Measurements from ENCODE around the gene TERB2.
"Not testable (repeated sequence)": the region's sequence is repeated elsewhere in the genome, so short reads cannot be mapped to it uniquely, and the experiment has no call there.

Gene TERB2

DNA sequence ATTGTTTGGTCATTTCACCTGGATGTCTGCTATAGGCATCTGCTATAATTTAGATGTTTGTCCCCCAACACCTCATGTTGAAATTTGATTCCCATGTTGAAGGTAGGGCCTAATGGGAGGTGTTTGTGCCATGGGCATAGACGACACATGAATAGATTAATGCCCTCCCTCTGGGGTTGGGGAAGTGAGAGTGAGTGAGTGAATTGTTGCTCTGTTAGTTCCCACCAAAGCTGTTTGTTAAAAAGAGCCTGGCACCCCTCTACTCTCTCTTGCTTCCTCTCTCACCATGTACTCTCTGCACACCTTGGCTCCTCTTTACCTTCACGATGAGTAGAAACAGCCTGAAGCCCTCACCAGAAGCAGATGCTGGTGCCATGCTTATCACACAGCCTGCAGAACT lies 42.6 kb downstream of the TERB2 start:
- no peak for DNase-seq (ENCODE audit: low read depth, low spot score)
- no peak overlapping the region for H3K27ac ChIP-seq

DNA sequence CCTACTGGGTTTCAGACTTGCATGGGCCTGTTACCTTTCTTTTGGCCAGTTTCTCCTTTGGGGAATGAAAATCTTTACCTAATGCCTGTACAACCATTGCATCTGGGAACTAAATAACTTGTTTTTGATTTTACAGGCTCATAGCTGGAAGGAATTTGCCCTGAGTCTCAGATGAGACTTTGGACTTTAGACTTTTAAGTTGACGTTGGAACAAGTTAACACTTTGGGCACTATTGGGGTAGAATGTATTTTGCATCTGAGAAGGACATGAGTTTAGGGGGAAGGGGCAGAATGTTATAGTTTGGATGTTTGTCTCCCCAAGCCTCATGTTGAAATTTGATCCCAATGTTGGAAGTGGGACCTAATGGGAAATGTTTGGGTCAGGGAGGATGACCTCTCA lies 44.7 kb downstream of the TERB2 start:
- DNase-seq (ENCODE audit: low read depth, low spot score) = not testable (repeated sequence)

DNA sequence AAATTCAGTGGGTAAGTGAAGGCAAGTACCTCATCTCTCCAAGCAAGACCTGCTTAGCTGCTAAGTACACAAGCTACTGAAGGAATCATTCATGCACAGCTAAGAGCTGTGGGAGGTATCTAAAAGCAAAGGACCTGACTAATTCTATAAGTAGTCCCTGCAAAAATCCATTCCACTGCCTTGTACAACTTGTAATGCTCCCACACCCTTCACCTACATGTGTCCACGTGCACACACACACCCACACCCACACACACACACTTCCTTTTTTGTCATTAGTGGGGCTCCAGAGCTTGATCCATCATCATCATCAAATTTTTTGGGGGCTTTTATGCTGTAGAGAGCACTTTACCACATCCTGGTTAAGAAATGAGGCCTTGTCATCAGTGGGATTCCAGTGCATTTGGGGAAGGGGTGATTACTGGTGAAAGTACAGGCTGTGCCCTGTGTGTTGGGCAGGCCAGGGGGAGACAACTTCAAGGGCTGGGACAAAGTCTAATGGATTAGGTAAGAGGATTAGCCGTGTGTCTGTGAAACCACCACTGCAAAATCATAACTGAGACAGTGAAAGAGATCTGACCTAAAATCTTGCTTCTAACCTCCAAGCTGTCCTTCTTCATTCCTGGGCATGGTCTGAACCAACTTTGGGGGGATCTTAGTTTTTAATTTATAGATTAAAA lies 47.4 kb downstream of the TERB2 start:
- DNase-seq (ENCODE audit: low read depth, low spot score) = peak; percentile 12
- not testable (repeated sequence) for H3K27ac ChIP-seq

More for the DNA sequence above, 44.7 kb downstream of the TERB2 start:
- not testable (repeated sequence) for H3K27ac ChIP-seq

DNA sequence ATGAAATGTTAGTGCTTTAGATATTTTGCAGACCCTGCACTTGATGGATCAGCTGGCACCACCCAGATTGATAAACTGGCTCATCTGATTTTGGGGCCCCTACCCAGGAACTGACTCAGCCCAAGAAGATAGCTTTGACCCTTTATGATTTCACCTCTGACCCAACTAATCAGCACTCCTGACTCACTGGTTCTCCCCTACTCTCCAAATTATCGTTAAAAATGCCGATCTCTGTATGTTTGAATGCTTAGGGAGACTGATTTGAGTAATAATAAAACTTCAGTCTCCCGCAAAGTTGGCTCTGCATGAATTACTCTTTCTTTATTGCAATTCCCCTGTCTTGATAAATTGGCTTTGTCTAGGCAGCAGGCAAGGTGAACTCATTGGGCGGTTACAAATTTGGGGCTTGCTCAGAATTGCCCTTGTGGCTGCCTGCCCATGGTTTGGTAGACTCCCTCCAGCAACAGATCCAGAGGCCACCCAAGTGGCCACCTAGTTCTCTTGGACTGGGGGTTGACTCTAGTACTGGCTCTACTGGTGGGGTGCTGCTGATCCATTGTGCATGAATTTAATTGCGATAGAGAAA lies 48.2 kb downstream of the TERB2 start:
- DNase-seq (ENCODE audit: low read depth, low spot score) = not testable (repeated sequence)

DNA sequence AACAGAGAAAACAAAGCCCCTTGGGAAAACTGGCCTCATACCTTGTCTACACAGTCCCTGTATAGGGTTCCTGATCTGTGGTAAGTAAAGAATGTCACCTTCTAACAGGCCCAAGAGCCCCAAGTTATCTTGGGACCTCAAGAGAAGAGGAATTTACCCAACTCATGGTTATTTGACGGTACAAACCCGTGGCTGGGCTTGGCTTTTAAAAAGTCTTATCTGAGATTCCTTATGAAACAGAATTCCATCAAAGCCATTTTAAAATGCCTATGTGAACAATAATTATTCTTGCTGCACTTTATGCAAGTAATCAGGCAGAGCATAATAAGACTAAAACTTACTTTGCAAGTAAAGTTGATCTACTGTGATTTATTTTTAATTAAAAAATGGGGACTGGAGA lies 52.6 kb downstream of the TERB2 start:
- DNase-seq (ENCODE audit: low read depth, low spot score) = no peak
- H3K27ac ChIP-seq = no peak overlapping the region

More for the DNA sequence above, 48.2 kb downstream of the TERB2 start:
- H3K27ac ChIP-seq = not testable (repeated sequence)

DNA sequence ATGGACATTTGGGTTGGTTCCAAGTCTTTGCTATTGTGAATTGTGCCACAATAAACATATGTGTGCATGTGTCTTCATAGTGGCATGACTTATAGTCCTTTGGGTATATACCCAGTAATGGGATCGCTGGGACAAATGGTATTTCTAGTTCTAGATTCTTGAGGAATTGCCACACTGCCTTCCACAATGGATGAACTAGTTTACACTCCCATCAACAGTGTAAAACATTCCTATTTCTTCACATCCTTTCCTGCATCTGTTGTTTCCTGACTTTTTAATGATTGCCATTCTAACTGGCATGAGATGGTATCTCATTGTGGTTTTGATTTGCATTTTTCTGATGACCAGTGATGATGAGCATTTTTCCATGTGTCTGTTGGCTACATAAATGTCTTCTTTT lies 58.6 kb downstream of the TERB2 start:
- not testable (repeated sequence) for DNase-seq (ENCODE audit: low read depth, low spot score)

DNA sequence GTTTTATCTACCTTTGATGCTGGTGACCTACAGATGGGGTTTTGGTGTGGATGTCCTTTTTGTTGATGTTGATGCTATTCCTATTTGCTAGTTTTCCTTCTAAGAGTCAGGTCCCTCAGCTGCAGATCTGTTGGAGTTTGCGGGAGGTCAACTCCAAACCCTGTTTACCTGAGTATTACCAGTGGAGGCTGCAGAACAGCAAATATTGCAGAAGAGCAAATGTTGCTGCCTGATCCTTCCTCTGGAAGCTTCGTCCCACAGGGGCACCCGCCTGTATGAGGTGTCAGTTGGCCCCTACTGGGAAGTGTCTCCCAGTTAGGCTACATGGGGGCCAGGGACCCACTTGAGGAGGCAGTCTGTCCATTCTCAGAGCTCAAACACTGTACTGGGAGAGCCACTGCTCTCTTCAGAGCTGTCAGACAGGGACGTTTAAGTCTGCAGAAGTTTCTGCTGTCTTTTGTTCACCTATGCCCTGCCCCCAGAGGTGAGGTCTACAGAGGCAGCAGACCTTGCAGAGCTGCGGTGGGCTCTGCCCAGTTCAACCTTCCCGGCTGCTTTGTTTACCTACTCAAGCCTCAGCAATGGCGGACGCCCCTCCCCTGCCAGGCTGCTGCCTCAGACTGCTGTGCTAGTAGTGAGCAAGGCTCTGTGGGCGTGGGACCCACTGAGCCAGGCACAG lies 63.9 kb downstream of the TERB2 start:
- not testable (repeated sequence) for DNase-seq (ENCODE audit: low read depth, low spot score); H3K27ac ChIP-seq

More for the DNA sequence above, 58.6 kb downstream of the TERB2 start:
- not testable (repeated sequence) for H3K27ac ChIP-seq

DNA sequence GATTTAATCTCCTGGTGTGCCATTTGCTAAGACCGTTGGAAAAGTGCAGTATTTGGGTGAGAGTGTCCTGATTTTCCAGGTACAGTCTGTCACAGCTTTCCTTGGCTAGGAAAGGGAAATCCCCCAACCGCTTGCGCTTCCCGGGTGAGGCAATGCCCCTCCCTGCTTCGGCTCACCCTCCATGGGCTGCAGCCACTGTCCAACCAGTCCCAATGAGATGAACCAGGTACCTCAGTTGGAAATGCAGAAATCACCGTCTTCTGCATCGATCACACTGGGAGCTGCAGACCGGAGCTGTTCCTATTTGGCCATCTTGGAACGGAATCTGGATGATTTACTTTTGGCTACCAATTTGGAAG lies 64.4 kb downstream of the TERB2 start:
- not testable (repeated sequence) for H3K27ac ChIP-seq; DNase-seq (ENCODE audit: low read depth, low spot score)

DNA sequence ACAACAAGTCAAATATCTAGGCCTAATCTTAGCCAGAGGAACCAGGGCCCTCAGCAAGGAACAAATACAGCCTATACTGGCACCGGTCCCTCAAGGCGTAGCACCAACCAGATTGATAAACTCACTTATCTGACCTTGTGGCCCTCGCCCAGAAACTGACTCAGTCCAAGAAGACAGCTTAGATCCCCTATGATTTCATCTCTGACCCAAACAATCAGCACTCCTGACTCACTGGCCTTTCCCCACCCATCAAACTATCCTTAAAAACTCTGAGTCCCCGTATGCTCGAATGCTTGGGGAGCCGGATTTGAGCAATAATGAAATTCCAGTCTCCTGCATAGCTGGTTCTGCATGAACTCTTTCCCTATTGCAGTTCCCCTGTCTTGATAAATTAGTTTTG lies 64.9 kb downstream of the TERB2 start:
- DNase-seq (ENCODE audit: low read depth, low spot score) = no peak
- no peak overlapping the region for H3K27ac ChIP-seq

DNA sequence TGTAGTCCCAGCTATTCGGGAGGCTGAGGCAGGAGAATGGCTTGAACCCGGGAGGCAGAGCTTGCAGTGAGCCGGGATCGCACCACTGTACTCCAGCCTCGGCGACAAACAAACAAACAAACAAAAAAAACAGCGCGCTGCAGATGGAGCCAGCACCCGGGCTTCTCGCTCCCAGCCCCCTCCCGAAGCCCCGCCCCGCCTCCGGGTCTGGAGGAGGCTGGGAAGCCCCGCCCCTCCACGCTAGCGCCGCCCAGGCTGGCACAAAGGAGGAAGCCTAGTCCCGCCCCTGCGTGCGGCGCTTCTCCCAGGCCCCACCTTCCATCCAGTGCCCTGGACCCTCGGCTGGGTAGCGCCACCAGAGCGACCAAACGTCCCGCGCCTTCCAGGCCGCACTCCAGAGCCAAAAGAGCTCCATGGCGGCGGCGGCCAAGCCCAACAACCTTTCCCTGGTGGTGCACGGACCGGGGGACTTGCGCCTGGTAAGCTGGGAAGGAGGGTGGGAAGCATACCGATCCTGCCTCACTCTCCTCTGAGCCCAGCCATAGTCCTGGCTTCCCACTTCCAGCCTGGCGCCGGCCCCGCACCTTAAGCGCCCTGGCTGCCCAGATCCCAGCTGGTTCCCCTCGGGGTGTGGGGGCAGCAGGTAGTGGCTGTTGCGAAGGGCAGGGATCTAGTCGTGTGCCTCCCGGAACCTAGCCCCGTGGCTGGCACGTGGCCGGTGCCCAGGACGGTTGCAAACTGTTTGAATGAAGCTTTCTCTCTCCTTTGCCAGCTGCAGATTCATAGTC lies 66.6 kb downstream of the TERB2 start, which contains the start of gene SORD:
SORD (plus strand) TSS at position 325 of the 788 bp plus-strand sequence; CDS start at position 414, 89 bp downstream.
- DNase-seq (ENCODE audit: low read depth, low spot score) = peak; percentile 2
- no peak within 1 kb of the TSS for H3K27ac ChIP-seq

DNA sequence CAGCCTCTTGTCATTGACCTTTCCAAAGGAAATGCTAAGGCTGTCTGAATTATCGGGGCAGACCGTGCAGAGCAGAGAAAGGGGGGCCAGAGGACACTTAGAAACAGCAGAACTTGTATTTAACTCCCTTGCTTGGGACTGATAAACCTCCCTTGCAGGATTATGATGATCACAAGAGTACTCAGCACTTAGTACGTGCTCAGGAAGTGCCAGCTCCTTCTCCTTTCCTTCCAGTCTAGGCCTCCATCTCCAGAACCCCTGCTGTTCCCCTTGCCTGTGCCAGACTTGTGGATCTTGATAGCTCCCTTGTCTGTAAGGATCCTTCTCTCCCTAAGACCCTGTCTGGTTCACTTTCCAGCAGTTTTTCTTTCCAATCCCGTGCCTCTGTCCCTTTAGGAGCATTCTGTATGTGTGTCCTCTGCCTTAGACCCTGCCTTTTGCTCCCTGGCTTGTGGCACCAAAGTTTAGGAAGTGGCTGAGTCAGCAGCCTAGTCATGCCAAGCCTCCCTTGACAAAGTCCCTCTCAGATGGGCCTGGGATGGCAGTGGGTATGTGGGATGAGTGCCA lies 67.3 kb downstream of the TERB2 start:
- DNase-seq (ENCODE audit: low read depth, low spot score) = no peak
- no peak overlapping the region for H3K27ac ChIP-seq

DNA sequence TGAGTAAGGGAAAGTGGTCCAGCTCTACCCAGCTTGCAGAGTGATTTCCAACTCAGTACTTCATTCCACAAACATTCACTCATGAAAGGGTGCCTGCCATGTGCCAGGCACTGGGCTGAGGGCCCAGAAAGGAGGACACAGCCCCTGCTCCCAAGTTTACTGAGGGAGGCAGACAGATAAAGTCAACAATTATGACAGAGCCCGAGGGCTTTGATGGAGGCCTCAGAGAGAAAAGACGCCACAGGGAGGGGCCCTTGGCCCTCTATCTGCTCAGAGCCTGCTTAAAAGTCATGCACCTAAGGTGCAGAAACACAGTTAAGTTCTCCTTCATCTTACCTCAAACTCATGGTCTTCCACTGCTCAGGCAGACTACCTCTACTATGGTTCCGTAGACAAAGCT lies 68.2 kb downstream of the TERB2 start:
- H3K27ac ChIP-seq; DNase-seq (ENCODE audit: low read depth, low spot score): not testable (repeated sequence)

DNA sequence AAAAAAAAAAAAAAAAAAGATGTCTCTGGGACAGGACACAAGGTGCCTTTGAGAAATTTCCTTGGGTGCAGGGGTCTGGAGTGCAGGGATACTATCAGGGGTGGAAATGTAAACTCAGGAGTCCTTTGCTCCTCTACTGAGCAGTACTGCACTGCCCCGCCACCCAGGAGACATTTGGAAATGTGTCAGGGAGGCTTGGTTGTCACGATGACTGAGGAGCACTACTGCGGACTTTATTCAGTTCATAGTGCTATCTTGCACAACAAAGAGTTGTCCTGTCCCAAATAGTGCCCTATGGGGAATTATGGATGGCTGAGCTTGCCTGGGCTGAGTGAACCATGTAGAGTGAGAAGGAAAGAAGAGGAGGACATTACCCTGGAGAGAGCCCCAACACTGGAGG lies 69.1 kb downstream of the TERB2 start:
- H3K27ac ChIP-seq; DNase-seq (ENCODE audit: low read depth, low spot score): not testable (repeated sequence)

DNA sequence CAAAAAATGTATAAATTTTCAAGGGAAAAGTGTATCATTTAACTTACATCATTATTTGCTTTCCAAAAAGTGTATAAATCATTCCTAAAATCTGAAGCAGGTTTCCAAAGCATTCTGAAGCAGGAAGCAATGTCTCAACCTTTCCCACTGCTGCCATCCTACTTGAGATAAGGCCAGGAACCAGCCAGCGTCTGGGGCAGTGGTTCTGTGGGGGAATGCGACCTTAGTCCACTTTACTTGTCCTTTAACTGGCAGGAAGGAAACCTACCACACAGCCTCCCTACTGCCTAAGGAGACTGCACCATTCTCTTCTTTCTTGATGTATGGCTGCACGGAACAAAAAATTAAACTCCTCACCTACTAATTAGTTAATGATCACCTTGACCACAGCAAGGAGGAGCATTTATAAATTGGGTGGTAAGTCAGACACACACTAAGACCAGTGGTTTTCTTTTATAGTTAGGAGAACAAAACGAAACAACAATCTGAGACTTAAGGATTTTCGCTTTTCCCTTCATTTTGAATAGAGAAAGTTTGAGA lies 70.2 kb downstream of the TERB2 start:
- no peak overlapping the region for H3K27ac ChIP-seq
- DNase-seq (ENCODE audit: low read depth, low spot score) = no peak

DNA sequence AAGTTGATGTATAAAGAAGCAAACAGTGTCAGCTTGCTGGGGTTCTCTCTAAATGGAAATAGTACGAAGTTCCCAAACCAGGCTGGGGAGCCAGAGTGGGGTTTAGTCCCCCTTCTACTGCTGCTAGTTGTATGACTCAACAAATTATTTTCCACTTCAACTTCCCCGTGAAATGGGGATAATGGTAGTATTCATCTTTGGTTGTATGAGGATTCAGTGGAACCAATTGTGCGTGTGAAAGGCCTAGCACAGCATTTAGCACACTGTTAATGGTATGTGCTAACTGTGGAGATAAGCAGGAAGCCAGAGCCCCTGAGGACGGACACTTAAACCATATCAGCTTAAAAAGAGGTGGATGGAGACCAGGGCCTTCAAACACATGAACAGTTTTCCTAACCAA lies 70.7 kb downstream of the TERB2 start:
- no peak for DNase-seq (ENCODE audit: low read depth, low spot score)
- H3K27ac ChIP-seq = no peak overlapping the region
